Stimulated activated CD4-positive, alpha-beta T cell treated with anti-CD3 and anti-CD28 coated beads, Interleukin-1b, Interleukin-23, amount 100 ng/mL, for 24 hours (primary cell): Measurements from ENCODE around the gene GATA3.

Experiments
- DNase-seq, 4 experiments: peaks; one replicate each; pipeline ENCODE4 v3.0.0-alpha.2; 2020; ENCODE audit warnings: low read depth in 4 of 4, low spot score in 1 of 4

GATA3 gene

DNA sequence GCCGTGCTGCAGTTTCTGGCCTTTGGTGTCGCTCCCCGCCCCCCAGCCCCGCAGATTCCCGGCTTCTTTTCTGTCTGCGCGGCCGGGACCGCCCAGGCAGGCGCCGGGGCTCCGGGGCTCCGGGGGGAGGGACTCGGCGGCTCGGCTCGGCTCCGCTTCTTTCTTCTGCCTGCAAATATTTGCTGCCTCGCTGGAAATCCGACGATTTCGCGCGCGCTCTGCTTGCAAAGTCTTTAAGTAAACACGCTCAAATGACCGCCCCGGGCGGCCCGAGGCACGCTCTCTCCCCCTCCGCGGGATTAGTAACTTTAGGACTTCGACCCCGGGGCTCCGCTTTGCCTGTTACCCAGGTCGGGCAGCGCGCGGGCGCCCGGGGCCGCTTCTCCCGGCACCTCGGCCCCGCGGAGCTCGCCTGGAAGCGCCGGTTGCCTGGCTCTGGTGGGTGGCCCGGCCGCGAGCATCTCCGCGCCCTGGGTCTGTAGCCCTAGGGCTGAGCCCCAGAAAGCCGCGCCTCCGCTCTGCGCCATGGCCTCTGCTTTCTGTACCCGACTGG lies 3.9 kb upstream of the GATA3 start:
- no peak for DNase-seq

DNA sequence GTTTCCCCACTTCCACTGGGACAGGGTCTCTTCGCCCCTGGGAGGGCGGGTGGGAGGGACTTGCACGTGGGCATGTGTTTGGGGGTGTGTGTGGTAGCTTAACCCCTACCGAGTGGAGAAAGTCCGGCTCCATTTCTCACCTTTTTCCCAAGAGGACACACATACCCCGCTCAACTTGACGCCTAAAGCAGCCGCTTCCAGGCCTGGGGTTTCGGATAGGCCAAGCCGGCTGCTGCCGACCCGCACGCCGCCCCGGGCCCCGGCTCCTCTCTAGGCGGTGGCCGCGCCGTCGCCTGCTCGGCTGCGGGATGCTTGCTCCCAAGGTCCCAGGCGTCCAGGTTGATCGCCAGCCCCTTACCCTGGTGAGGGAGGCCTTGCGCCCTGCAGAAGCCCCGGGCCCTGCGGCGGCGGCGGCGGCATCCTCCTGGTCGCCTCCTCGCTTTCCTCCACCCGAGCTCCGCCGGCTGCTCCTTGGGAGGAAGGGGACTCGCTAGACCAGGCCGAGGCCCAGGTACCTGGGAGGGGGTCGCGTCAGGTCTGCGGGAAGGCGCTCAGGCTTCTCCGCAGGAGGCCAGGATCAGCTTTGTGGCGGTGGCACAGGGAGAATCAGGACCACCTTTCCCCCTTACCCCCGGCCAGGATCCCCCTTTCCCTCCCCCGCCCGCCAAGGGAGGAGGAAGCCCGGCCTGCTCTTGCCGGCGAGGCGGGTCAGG lies 3.2 kb upstream of the GATA3 start:
- DNase-seq, result no peak

GRCh38 chr10:8051851-8052257 lies 2.6 kb upstream of the GATA3 start:
- no peak for DNase-seq

DNA sequence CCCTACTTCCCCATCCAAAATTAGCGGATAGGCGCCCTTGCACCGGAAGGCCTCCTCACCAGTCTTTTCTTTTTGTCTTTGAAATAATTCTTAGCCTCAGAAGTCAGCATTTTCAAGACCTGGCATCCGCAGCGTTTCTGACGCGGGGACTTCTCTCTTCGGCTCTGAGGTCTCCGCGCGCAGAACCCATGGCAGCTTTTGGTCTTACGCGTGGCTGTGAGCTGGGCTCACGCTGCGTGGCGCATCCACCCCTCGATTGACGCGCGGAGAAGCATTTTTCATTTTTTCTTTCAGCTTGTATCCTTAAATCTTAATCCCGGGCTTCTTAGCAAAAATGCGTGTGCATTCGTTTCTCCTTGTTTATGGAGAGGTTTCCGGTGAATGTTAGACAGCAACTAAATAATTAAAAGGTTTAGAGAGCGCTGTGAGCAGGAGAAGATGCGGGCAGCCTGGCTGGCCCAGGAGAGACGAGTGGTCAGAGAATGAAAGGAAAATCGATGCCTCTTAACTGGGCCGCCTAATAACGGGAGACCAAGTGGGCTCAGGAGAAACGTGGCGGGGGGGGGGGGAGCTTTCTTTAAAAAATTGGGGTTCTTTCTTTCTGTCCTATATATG lies 2.0 kb upstream of the GATA3 start:
- no peak for DNase-seq

DNA sequence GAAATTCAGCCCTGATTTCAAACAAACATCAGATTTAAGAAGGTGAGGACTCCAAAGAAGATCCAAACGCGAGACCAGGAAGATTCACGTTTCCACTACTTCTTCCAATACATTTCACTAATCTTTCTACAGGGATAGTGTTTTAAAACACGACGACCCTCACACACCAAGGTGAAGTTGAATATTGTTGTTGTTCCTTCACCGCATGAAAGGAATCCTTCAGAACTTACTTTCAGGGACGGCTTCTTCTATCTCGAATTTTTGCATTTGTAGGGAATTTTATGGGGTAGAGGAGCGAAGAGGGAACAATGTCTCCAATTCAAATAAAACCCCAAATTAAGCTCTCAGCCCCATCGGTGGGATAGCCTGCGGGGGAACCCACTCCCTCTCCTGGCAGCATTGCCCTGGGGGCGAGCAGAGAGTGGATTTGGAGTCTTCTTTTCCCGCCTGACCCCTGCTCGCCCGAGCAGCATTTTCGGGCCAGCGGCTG lies 1.5 kb upstream of the GATA3 start:
- DNase-seq, result no peak

GRCh38 chr10:8053446-8054243 lies 843 bp upstream of the GATA3 start:
- peak; percentile 91 to 96 (median 96) for DNase-seq

DNA sequence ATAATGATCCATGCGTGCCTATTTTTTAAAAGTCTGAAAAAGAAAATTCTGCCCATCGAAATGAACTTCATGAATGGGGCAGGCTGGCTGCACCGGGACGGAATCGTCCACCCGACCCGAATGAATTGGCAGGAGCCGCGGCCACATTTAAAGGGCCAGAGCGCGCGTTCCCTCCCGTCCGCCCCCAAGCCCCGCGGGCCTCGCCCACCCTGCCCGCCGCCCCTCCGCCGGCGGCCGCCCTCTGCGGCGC lies 319 bp upstream of the GATA3 start:
- no peak for DNase-seq

DNA sequence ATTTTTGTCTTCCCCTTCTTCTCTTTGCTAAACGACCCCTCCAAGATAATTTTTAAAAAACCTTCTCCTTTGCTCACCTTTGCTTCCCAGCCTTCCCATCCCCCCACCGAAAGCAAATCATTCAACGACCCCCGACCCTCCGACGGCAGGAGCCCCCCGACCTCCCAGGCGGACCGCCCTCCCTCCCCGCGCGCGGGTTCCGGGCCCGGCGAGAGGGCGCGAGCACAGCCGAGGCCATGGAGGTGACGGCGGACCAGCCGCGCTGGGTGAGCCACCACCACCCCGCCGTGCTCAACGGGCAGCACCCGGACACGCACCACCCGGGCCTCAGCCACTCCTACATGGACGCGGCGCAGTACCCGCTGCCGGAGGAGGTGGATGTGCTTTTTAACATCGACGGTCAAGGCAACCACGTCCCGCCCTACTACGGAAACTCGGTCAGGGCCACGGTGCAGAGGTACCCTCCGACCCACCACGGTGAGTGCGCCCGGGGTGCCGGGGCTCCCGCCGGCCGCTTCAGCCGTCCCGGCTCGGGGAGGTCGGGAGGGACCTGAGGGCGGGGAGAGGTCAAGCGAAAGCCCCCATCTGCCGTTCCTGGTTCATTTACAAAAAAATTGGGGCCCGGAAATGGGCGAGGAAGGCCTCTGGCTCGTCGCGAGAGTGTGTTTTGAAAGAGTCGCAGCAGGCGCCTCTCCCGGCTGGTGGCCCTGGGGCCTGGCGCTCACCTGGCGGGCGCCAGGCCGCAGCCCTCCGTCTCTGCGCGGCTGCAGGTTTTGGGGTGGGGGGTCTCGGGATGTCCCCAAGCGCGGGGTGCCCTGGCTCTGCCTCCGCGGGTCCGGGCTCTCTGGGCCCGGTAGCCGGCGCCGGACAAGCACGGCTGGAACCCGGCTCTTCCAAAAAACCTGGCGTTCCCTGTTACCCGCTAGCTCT lies 1.2 kb downstream of the GATA3 start:
- DNase-seq, result no peak

DNA sequence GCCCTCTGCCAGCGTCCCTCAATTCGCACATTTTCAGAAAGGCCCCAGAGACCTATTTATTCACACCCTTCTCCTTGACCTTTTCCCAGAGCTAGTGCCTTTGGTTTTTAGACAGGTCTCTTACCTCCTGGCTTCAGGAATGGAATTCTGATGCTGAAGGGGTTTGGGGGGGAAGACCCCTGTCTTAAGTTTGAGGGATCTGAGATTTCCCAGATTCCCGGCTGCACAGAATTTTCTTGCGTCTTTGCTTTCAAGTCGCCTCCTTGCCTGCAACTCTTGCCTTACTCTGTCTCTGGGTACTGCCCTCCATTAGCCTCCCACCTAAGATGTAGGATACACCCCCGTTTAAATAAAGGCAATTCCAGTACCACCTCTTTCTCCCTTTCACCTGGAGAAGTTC lies 1.9 kb downstream of the GATA3 start:
- no peak for DNase-seq

DNA sequence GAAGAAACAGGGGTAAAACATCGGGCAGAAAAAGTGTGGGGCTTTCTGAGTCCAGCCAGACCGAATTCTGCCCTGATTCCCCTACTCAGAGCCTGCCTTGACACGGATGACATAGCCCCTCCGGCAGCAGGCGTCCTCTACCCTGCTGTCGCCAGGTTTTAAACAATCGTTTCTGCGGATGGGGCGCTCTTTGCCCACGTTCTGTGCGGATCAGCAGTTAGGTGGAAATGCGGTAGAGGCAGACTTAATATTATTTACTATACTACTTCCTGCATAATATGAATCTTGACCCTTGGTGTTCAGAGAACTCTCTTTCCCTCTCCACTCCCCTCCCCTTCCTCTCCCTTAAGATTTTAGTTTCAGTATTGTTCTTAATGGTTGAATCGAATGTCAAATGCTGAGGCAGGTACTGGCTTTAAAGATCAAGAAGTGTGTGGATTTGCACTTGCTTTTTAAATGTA lies 2.4 kb downstream of the GATA3 start:
- no peak for DNase-seq

DNA sequence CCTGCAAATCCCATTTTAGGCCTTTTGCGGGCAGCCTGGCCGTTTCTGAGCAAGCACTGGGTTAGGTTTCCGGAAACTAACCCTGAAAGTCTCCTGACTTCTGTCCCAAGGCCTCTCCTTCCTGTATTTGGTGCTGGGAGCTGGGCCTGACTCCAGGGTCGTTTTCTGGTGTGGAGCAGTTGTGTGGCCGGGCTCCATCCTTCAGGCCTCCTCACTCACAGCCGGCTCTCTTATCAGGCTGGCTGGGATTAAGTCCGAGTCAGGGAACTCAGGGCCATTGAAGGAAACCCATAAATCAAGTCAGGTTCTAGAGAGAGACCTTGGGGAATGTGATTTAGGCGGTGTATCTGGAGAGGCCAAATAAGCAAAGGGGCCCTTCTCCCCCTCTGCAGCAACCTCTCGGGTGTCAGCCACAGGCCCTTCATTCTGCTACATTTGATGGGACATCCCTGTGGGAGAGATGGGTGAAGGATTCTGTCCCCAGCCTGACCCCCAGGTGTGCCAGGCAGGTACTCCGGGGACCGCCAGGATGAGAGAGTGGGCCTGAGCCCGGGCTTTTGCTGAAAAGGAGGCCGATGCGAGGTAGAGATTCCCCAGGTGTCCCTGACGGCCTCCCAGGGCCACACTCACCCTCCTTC lies 3.3 kb downstream of the GATA3 start:
- no peak for DNase-seq

- no peak for DNase-seq
Measured at GRCh38 chr10:8058274-8059111, 4.0 kb downstream of the GATA3 start.

DNA sequence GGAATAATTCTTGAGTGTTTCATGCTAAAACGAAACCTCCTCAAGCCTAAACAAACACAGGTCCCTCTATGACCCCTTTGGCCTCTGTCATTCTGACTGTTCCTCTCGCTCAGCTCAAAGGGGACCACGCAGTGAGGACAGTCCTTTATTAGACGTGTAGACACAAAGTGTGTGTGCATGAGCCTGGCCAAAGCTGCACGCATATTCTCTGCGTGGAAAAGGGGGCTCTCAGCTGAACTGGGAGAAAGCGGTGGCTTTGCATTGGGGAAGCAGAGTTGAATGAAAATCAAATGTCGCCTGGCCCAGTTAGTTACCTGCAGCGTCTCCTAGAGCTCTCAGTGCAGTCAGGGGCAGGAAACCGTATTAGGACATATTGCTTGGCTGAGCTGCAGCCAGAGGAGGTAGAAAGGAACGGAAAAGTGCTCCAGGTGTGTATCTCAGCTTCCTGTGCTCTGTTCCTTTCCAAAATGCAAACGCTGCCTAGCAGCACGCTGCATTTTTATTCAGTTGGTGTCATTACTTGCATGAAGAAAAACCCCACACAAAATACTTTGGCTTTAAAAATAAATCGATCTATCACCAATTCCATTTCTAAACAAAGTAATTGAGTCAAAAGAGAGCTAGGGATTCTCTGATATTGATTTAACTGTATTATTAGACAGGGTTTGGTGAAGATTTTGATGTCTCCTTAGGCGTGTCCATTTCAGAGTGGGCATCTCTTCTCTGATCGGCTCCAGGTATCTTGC lies 4.9 kb downstream of the GATA3 start:
- DNase-seq, result no peak

- DNase-seq, result peak in 1 of 4 experiments; percentile 65
Measured at GRCh38 chr10:8060010-8060703, 5.7 kb downstream of the GATA3 start.

DNA sequence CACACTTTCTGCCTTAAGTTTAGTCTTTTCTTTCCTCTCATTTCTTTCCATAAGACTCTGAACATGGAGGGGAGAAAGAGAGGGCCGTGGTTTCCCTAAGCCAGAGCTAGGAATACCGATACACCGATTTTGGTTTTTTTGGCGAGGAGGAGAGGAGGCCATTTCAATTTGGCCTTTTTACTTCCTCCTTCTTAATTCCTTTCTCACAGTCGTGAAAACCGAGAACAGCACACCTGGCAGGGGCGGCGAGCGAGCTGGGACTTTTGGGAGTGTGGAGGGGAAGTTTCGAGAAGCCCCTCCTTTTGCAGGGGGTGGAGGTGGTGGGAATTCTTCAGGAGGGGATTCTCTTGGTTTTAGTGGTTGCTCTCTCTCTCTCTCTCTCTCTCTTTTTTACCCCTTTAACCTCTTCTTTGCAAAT lies 6.2 kb downstream of the GATA3 start:
- DNase-seq, result no peak

DNA sequence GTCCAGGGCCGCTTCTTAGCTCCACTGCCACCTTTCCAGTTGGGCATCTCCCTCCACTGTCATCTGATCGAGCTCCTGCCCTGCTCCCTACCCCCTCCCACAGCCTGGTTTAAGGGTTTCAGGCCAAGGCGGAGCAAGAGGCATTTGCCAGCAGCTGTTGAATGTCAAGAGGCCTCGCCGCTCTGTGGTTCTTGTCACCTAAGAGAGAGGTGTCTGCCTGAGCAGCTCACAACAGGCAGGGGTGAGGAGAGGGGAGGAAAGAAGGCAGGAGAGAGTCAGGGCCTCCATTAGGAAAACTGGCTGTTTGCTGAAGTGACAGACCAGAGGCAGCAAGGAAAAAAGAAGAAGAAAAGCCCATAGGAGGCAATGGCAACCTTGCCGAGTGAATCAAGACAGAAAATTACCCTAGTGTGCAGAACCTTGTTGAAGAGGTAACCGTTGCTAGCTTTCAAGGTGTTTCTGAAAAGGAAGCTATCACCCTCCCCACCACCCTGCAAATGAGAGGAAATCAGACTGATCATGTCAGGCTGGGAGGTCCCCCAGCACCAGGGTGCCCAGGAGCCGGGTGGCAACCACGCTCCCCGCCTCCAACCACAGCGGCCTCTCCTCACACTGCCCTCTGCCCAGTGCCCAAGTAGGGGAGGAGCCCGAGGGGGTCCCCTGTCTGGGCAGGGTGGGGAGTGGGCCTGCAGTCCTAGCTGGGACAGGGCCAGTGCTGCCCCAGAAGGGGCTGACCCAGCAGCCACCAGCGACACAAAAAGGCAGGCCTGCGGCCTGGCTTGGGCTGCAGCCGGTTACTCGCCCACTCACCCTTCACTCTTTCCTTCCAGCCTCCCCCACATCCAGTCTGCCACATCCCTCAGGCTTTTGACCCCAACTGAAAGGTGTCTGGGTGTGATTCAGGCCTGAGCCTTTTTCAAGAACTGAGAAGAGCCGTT lies 7.1 kb downstream of the GATA3 start:
- DNase-seq, result no peak
